ENCODE results near the gene LAMA2.

DNA sequence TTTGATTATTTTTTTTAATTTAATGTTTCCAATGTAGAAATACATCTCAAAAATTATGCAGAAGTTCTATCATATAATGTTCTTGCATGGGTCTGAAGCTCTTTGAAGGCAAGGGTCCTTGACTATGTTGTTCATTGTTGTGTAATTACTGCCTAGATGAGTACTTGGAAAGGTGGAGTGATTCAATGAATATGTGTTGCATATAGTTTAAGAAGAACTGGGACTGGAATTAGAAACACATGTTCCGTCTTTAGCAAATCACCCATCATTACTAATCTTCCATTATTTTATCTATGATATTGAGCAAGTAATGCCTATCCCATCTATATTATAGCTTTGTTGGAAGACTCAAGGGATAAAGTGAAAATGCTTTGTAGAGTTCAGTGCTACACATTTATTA is 147.3 kb downstream of the LAMA2 start:
- TF ChIP-seq, protein P1, sequence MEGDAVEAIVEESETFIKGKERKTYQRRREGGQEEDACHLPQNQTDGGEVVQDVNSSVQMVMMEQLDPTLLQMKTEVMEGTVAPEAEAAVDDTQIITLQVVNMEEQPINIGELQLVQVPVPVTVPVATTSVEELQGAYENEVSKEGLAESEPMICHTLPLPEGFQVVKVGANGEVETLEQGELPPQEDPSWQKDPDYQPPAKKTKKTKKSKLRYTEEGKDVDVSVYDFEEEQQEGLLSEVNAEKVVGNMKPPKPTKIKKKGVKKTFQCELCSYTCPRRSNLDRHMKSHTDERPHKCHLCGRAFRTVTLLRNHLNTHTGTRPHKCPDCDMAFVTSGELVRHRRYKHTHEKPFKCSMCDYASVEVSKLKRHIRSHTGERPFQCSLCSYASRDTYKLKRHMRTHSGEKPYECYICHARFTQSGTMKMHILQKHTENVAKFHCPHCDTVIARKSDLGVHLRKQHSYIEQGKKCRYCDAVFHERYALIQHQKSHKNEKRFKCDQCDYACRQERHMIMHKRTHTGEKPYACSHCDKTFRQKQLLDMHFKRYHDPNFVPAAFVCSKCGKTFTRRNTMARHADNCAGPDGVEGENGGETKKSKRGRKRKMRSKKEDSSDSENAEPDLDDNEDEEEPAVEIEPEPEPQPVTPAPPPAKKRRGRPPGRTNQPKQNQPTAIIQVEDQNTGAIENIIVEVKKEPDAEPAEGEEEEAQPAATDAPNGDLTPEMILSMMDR (IDR thresholded peaks at IDR 0.05; ENCODE audit: low read length): no peak
- TF ChIP-seq EZH2 (IDR thresholded peaks at IDR 0.05; ENCODE audit: borderline replicate concordance, low read length): no peak
